Ishikawa (cell line): ENCODE data around the gene EXOC4.

Source experiments
- CEBPB ChIP-seq: IDR thresholded peaks from 2 replicates; pipeline ENCODE4 v1.6.1; 2012
- CREB1 ChIP-seq: IDR thresholded peaks from 2 replicates; pipeline ENCODE4 v1.6.1; 2012; ENCODE audit warnings: low read depth
- EGR1 ChIP-seq: IDR thresholded peaks from 2 replicates; pipeline ENCODE4 v1.6.1; 2012
- EP300 ChIP-seq: IDR thresholded peaks from 2 replicates; pipeline ENCODE4 v1.6.1; 2012; ENCODE audit warnings: borderline replicate concordance
- FOXM1 ChIP-seq: IDR thresholded peaks from 2 replicates; pipeline ENCODE4 v1.6.1; 2012; ENCODE audit warnings: low read depth, borderline replicate concordance
- MAX ChIP-seq: IDR thresholded peaks from 2 replicates; pipeline ENCODE4 v1.6.1; 2012
- NFIC ChIP-seq: IDR thresholded peaks from 2 replicates; pipeline ENCODE4 v1.6.1; 2012
- RAD21 ChIP-seq: IDR thresholded peaks from 2 replicates; pipeline ENCODE4 v1.6.1; 2012; ENCODE audit warnings: low read depth
- REST ChIP-seq: IDR thresholded peaks from 2 replicates; pipeline ENCODE4 v1.6.1; 2012; ENCODE audit warnings: low read depth, mild to moderate bottlenecking
- TAF1 ChIP-seq: IDR thresholded peaks from 2 replicates; pipeline ENCODE4 v1.6.1; 2012; ENCODE audit warnings: low read depth, mild to moderate bottlenecking
- TCF12 ChIP-seq: IDR thresholded peaks from 2 replicates; pipeline ENCODE4 v1.6.1; 2012; ENCODE audit warnings: low read depth
- TEAD4 ChIP-seq: IDR thresholded peaks from 2 replicates; pipeline ENCODE4 v1.6.1; 2012
- USF1 ChIP-seq: IDR thresholded peaks from 2 replicates; pipeline ENCODE4 v1.6.1; 2012
- YY1 ChIP-seq: IDR thresholded peaks from 2 replicates; pipeline ENCODE4 v1.6.1; 2012; ENCODE audit warnings: low read depth
- ZBTB7A ChIP-seq: IDR thresholded peaks from 2 replicates; pipeline ENCODE4 v1.6.1; 2012; ENCODE audit warnings: low read depth

Gene EXOC4

DNA sequence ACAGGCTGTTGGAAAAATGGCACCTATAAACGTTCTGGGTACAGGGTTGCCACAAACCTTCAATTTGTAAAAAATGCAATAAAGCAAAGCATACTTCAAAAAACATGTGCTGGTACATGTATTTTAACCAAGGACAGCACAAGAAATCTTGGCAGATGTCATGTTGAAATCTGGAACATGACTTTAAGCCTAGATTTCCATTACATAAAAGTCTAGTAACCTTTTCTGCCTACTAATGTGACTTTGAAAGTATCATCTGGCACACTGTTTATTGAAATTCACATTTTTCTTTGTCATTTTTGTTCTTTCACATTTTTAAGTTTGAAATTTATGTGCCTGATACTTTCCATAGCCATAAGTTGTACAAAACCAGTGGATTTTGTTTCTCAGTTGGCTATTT is 296.8 kb downstream of the EXOC4 start:
- TF ChIP-seq USF1 (no peak), NFIC (no peak), REST (no peak)

DNA sequence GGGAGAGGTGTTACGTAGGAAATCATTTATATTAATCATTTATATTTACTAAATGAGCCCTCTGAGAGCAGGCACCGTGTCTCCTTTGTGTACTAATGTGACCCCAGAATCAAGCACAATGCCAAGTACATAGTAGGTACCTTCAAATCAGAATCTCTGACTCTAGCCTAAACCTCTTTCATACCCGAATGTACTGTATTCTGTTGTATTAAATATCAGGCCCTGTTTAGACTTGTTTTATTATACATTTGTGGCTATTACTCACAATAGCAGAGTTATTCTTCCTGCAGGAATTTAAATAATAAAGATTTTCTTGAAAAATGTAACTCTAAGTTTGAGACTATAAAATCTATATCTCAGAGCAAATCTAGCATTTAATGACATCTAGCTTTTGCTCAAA is 297.3 kb downstream of the EXOC4 start:
- TF ChIP-seq CEBPB (no peak), RAD21 (no peak), USF1 (no peak), EP300 (no peak), FOXM1 (no peak), REST (no peak), EGR1 (no peak), TEAD4 (no peak), YY1 (no peak), CREB1 (no peak), TAF1 (no peak), MAX (no peak), ZBTB7A (no peak), NFIC (no peak), TCF12 (no peak)

GRCh38 chr7:133550811-133551210 is 297.9 kb downstream of the EXOC4 start:
- TF ChIP-seq YY1 (no peak), TEAD4 (no peak), REST (no peak), EP300 (no peak), ZBTB7A (no peak), NFIC (no peak), TCF12 (no peak), CEBPB (no peak), TAF1 (no peak), FOXM1 (no peak), CREB1 (no peak), MAX (no peak), RAD21 (no peak), USF1 (no peak)

DNA sequence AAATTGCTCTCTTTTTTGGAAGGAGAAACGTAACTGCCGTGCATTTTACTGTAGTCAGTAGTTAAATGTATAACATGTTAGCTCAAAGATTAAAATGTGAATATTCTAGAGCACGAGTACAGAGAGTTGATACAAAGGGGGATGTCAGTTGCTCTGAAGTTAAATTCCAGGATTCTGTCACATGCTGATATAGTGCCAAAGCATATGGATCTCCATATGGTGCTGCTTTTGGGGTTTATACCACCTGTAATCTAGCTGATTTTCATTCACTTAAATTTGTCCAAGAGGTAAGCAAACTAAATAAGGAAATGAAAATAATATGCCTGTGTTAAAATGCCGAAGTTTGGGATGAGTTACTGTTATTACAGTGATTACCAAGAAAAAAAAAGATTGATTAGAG is 298.6 kb downstream of the EXOC4 start:
- TF ChIP-seq RAD21 (no peak), FOXM1 (no peak), MAX (no peak), CEBPB (no peak), ZBTB7A (no peak), TCF12 (no peak)
